K562 (cell line): ENCODE data around the gene MEFV. TPM values are rescaled to one million over a fixed set of nuclear protein-coding genes. Genes with fewer than 3 reads are reported as not detected.

Experiments
- ATAC-seq: fragments of 200-7000 bp; cut with Tn5 transposase; 3 replicates; pipeline ENCODE4 v1.9.1; 2020; ENCODE audit warnings: moderate library complexity
- Bru-seq: library from RNA; stranded (reverse); fragments of 400-500 nt; gene quantifications from one replicate; lab custom pipeline; 2021; lab: Mats Ljungman, UMichigan
- BruChase-seq, 2 experiments: library from RNA; stranded (reverse); fragments of 400-500 nt; gene quantifications; one replicate each; lab custom pipeline; 2021; lab: Mats Ljungman, UMichigan
- BruUV-seq: library from RNA; stranded (reverse); fragments of 400-500 nt; replicated peaks from 2 replicates; lab custom pipeline; 2021; lab: Mats Ljungman, UMichigan
- CTCF ChIA-PET: fragments of 300-600 bp; formaldehyde crosslinking; extraction: SDS; loops from one replicate; lab custom pipeline; 2021; ENCODE audit warnings: low intra/inter-chr PET ratio; lab: Yijun Ruan, JAX
- POLR2A ChIA-PET: fragments of 300-600, 350-650 bp; sonication (Branson Sonifier 250); formaldehyde crosslinking; extraction: SDS; loops from one replicate; lab custom pipeline; 2021; ENCODE audit warnings: antibody characterized with exemption, inconsistent platforms; lab: Yijun Ruan, JAX
- DNase-seq, 4 experiments: peaks; one replicate each; pipeline versions ENCODE4 v3.0.0 to v3.0.0-alpha.2; 2011 to 2018; ENCODE audit warnings: low spot score in 3 of 4, mixed read lengths in 3 of 4; ENCODE audit errors: extremely low read depth in 1 of 4
- FAIRE-seq: peaks from 2 replicates; lab custom pipeline; 2011; peaks lifted over from hg19 to GRCh38; lab: Jason Lieb, UNC
- H2AFZ ChIP-seq: 2 replicates; pipeline ENCODE4 v1.6.0; 2011; ENCODE audit warnings: low read depth, low read length, control low read depth, inconsistent platforms
- H3K27ac ChIP-seq: fragments of 200-600 bp; 3 replicates; pipeline ENCODE4 v1.8.0; 2011; ENCODE audit warnings: low read depth, mild to moderate bottlenecking, control low read depth, inconsistent platforms, low read length, moderate library complexity, mixed read lengths; ENCODE audit errors: extremely low read depth
- H3K27me3 ChIP-seq, 2 experiments: fragments of 300-600 bp in 1 of 2; 2 replicates in 1 of 2; 3 replicates in 1 of 2; pipeline versions ENCODE4 v1.6.0 to v1.8.0; 2011; ENCODE audit warnings: inconsistent platforms in 2 of 2, low read length in 2 of 2, mild to moderate bottlenecking in 1 of 2, mixed read lengths in 1 of 2, moderate library complexity in 1 of 2; ENCODE audit not compliant: control insufficient read depth in 2 of 2, insufficient read depth in 2 of 2
- H3K36me3 ChIP-seq: fragments of 300-600 bp; 3 replicates; pipeline ENCODE4 v1.8.0; 2011; ENCODE audit warnings: mild to moderate bottlenecking, low read length, inconsistent platforms; ENCODE audit not compliant: control insufficient read depth, insufficient read depth
- H3K4me1 ChIP-seq, 2 experiments: fragments of 200-600 bp in 1 of 2; replicated peaks in 1 of 2; 2 replicates in 1 of 2; 3 replicates in 1 of 2; pipeline versions ENCODE4 v1.5.1 to v1.8.0; 2011; ENCODE audit warnings: inconsistent platforms in 2 of 2, low read length in 2 of 2, mild to moderate bottlenecking in 1 of 2, mixed read lengths in 1 of 2, moderate library complexity in 1 of 2; ENCODE audit not compliant: control insufficient read depth in 2 of 2, insufficient read depth in 2 of 2
- H3K4me2 ChIP-seq: 2 replicates; pipeline ENCODE4 v1.6.1; 2011; ENCODE audit warnings: low read length, control low read depth, inconsistent platforms, mixed read lengths; ENCODE audit not compliant: insufficient read depth
- H3K4me3 ChIP-seq: fragments of 200-600 bp; sonication (generic), shearing (Covaris generic); 2 replicates; pipeline ENCODE4 v1.5.1; 2016; ENCODE audit warnings: control low read depth, inconsistent platforms
- H3K79me2 ChIP-seq: fragments of 200-600 bp; 3 replicates; pipeline ENCODE4 v1.8.0; 2011; ENCODE audit warnings: low read length, inconsistent platforms; ENCODE audit not compliant: control insufficient read depth, insufficient read depth
- H3K9ac ChIP-seq, 2 experiments: 2 replicates each; pipeline versions ENCODE4 v1.6.0 to v1.6.1; 2011; ENCODE audit warnings: low read depth in 2 of 2, low read length in 2 of 2, control low read depth in 1 of 2, inconsistent platforms in 1 of 2, mild to moderate bottlenecking in 1 of 2, mixed read lengths in 1 of 2; ENCODE audit not compliant: insufficient read depth in 1 of 2
- H3K9me1 ChIP-seq: one replicate; pipeline ENCODE4 v1.6.0; 2011; ENCODE audit warnings: inconsistent platforms, mild to moderate bottlenecking, low read length, moderate library complexity; ENCODE audit not compliant: control insufficient read depth, insufficient read depth
- H3K9me3 ChIP-seq: replicated peaks from 2 replicates; pipeline ENCODE4 v1.5.1; 2011; ENCODE audit warnings: low read depth, low read length, inconsistent platforms; ENCODE audit not compliant: control insufficient read depth, insufficient read depth
- H4K20me1 ChIP-seq: replicated peaks from 2 replicates; pipeline ENCODE4 v1.6.1; 2011; ENCODE audit warnings: low read length, inconsistent platforms, mixed read lengths; ENCODE audit not compliant: control insufficient read depth, insufficient read depth
- HNRNPK ChIP-seq: fragments of 200-400 bp; formaldehyde crosslinking; IDR thresholded peaks from one replicate; pipeline ENCODE4 v1.6.1; 2018; ENCODE audit warnings: mild to moderate bottlenecking, low read depth, low read length; ENCODE audit not compliant: poor library complexity, severe bottlenecking
- ZNF274 ChIP-seq: IDR thresholded peaks from 2 replicates; pipeline ENCODE4 v1.6.1; 2011; ENCODE audit warnings: low read depth, mild to moderate bottlenecking, low read length, moderate library complexity, borderline replicate concordance
- WGBS: fragments of 100-300 bp; shearing (Covaris generic); methylation state at CpG from one replicate; pipeline ENCODE4 v1.1.6; 2016; ENCODE audit warnings: low coverage, mixed read lengths; ENCODE audit not compliant: insufficient coverage; ENCODE audit errors: missing lambda C conversion rate; 5-methylcytosine and 5-hydroxymethylcytosine counted together
- in situ Hi-C: fragments of 300-500 bp; cut with MboI; formaldehyde crosslinking; loops from 4 replicates; pipeline ENCODE4 v1.15.0; 2018; ENCODE audit warnings: inconsistent platforms, mixed read lengths
- intact Hi-C: fragments of 100-400 bp; cut with micrococcal nuclease; formaldehyde crosslinking; loops from 2 replicates; pipeline ENCODE4 v1.14.2; 2022
- long read RNA-seq, 3 experiments: library from polyadenylated mRNA in 2 of 3; library from RNA in 1 of 3; unstranded in 2 of 3; stranded (forward) in 1 of 3; transcript quantifications; one replicate each; pipeline ENCODE4 v2.0.0, GENCODE V29; 2019 to 2022
- polyA minus RNA-seq, 3 experiments: library from RNA; depleted of rRNA, polyadenylated mRNA; stranded (reverse); fragments of >200 nt; gene quantifications; 2 replicates each; pipeline ENCODE4 v1.2.3, GENCODE V29; 2011
- polyA plus RNA-seq, 8 experiments: library from polyadenylated mRNA; depleted of rRNA in 4 of 8; stranded (reverse) in 5 of 8; unstranded in 3 of 8; fragments of >200 nt; fragmentation: Nextera tagmentation in 2 of 8; fragmentation: Illumina TruSeq in 1 of 8; extraction: Ambion mirVana in 2 of 8; extraction: Trizol in 1 of 8; gene quantifications; 2 replicates each; pipeline versions ENCODE4 v1.2.1 to v1.2.3, GENCODE V29; 2011 to 2014; ENCODE audit warnings: inconsistent platforms in 1 of 8, missing spikeins in 1 of 8
- total RNA-seq, 7 experiments: library from RNA; depleted of rRNA in 6 of 7; stranded (reverse); fragments of >200 nt in 6 of 7; fragmentation: Illumina TruSeq in 2 of 7; extraction: Trizol in 2 of 7; gene quantifications; 2 replicates each; pipeline versions ENCODE4 v1.2.1 to v1.2.3, GENCODE V29; 2011 to 2021; ENCODE audit warnings: low replicate concordance in 1 of 7
- TF ChIP-seq, protein P1 (sequence below): sonication (generic); formaldehyde crosslinking; IDR thresholded peaks from 2 replicates; pipeline ENCODE4 v1.4.0; 2020; ENCODE audit warnings: mild to moderate bottlenecking, missing genetic modification reagents
- TF ChIP-seq, protein P2 (sequence below), 3 experiments: fragments of 200-800 bp in 1 of 3; sonication (Bioruptor generic) in 1 of 3; sonication (generic) in 1 of 3; formaldehyde crosslinking in 1 of 3; IDR thresholded peaks; 2 replicates each; pipeline versions ENCODE4 v1.6.1 to v1.8.0; 2016 to 2022; ENCODE audit warnings: mild to moderate bottlenecking in 2 of 3, missing compliant biosample characterization in 2 of 3, missing genetic modification characterization in 2 of 3, missing genetic modification reagents in 1 of 3

The MEFV gene, protein sequence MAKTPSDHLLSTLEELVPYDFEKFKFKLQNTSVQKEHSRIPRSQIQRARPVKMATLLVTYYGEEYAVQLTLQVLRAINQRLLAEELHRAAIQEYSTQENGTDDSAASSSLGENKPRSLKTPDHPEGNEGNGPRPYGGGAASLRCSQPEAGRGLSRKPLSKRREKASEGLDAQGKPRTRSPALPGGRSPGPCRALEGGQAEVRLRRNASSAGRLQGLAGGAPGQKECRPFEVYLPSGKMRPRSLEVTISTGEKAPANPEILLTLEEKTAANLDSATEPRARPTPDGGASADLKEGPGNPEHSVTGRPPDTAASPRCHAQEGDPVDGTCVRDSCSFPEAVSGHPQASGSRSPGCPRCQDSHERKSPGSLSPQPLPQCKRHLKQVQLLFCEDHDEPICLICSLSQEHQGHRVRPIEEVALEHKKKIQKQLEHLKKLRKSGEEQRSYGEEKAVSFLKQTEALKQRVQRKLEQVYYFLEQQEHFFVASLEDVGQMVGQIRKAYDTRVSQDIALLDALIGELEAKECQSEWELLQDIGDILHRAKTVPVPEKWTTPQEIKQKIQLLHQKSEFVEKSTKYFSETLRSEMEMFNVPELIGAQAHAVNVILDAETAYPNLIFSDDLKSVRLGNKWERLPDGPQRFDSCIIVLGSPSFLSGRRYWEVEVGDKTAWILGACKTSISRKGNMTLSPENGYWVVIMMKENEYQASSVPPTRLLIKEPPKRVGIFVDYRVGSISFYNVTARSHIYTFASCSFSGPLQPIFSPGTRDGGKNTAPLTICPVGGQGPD
- not detected in 2 replicates for total RNA-seq (2011; cell fraction: chromatin; rRNA removed; ENCODE audit: low replicate concordance)
- total RNA-seq (2011; cell fraction: nucleolus; rRNA removed), result not detected in 2 replicates
- total RNA-seq (2011; cell fraction: nucleoplasm; rRNA removed), result not detected in 2 replicates
- total RNA-seq (2014; rRNA removed) (0.14 TPM in 1 of 2 replicates, not detected in the other), total RNA-seq (2014; rRNA removed; fragmentation: Illumina TruSeq; extraction: Trizol) (not detected in 2 replicates), total RNA-seq (2015; rRNA removed; fragmentation: Illumina TruSeq; extraction: Trizol) (not detected in 2 replicates), total RNA-seq (2021) (not detected in 2 replicates), polyA plus RNA-seq (2011; rRNA removed) (not detected in 2 replicates), polyA plus RNA-seq (2014; fragmentation: Illumina TruSeq; extraction: Trizol) (not detected in 2 replicates), polyA plus RNA-seq (2014; fragmentation: Nextera tagmentation; extraction: Ambion mirVana) (not detected), polyA plus RNA-seq (2014; rRNA removed) (not detected in 2 replicates), polyA minus RNA-seq (2011; rRNA and poly(A)+ RNA removed) (not detected in 2 replicates), Bru-seq, nascent RNA (not detected), BruChase-seq, experiment 1, labeled RNA remaining after a 2-hour chase (percentile 6 among the genes with signal in this experiment), BruChase-seq, experiment 2, labeled RNA remaining after a 6-hour chase (percentile 20 among the genes with signal in this experiment)
- polyA plus RNA-seq (2011; cell fraction: cytosol; rRNA removed), result not detected in 2 replicates
- not detected in 2 replicates for polyA plus RNA-seq (2011; cell fraction: nucleus; rRNA removed)
- polyA plus RNA-seq (2012), result 0.06 and 0.07 TPM in 2 replicates
- not detected in 2 replicates for polyA minus RNA-seq (2011; cell fraction: cytosol; rRNA and poly(A)+ RNA removed)
- not detected in 2 replicates for polyA minus RNA-seq (2011; cell fraction: nucleus; rRNA and poly(A)+ RNA removed)
- long read RNA-seq, experiment 1, result 0 reads
- long read RNA-seq, experiment 2, result 0 reads
- long read RNA-seq, experiment 3, result 0 reads

DNA sequence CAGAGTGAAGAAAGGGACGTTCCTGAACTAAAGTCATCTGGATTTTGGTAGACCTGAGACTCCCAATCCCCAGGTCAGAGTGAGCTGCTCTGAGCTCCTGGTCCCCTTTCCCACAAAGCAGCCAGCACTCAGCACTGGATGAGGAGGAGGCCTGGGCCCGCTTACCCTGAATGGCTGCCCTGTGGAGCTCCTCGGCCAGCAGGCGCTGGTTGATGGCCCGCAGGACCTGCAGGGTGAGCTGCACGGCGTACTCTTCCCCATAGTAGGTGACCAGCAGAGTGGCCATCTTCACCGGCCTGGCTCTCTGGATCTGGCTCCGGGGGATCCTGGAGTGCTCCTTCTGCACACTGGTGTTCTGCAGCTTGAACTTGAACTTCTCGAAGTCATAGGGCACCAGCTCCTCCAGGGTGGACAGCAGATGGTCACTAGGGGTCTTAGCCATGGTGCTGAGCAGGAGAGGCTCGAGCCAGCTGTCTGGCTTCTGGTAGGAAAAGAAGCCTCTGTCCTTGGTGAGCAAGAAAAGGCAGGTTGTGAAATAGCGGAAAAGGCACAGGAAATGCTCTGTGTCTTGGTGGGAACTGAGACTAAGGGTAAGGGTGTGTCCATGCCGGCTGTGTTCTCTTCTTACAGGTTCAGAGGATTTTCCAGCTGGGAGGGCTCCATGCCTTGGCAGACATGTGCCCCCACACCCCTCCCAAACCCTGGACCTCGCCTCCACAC lies at the start of gene MEFV:
TSS of gene MEFV (minus strand) at position 488 of the 720 bp plus-strand sequence. CDS start at position 442, 46 bp downstream.
- Histone ChIP-seq H3K9ac (no peak within 1 kb of the TSS), H3K27ac (no peak within 1 kb of the TSS), H3K4me2 (no peak within 1 kb of the TSS), H3K4me3 (no peak within 1 kb of the TSS), H2AFZ (no peak within 1 kb of the TSS), H4K20me1 (no peaks in the 10 kb centered on the region), H3K9me1 (no peaks in the 10 kb centered on the region), H3K79me2 (no peaks in the 10 kb centered on the region), H3K27me3 (peaks cover 25 to 50% of the 10 kb centered on the region in 2 experiments), H3K9me3 (no peaks in the 10 kb centered on the region), H3K4me1 (peaks cover 0 to 8% of the 10 kb centered on the region in 2 experiments; a peak in 2 of 5 replicates), H3K36me3 (no peaks in the 10 kb centered on the region)
- no peak for FAIRE-seq
- DNase-seq, result no peak
- in situ Hi-C loops, result no loop called here
- CTCF ChIA-PET, result no interaction called here
- WGBS, result 11% methylated on average over 14 of the region's 14 CpGs
- intact Hi-C loops, result no loop called here
- BruUV-seq, result no TSS peak
- ATAC-seq, result no peak
- POLR2A ChIA-PET, result interaction anchor here (0.6 to 1.6 kb wide), 3 partner anchors 8 to 13 kb away, joined by 3 to 4 read pairs (median 3); no protein-coding TSS in a partner anchor
- TF ChIP-seq, protein P1, sequence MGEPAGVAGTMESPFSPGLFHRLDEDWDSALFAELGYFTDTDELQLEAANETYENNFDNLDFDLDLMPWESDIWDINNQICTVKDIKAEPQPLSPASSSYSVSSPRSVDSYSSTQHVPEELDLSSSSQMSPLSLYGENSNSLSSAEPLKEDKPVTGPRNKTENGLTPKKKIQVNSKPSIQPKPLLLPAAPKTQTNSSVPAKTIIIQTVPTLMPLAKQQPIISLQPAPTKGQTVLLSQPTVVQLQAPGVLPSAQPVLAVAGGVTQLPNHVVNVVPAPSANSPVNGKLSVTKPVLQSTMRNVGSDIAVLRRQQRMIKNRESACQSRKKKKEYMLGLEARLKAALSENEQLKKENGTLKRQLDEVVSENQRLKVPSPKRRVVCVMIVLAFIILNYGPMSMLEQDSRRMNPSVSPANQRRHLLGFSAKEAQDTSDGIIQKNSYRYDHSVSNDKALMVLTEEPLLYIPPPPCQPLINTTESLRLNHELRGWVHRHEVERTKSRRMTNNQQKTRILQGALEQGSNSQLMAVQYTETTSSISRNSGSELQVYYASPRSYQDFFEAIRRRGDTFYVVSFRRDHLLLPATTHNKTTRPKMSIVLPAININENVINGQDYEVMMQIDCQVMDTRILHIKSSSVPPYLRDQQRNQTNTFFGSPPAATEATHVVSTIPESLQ (CRISPR knock-in tag), result no peak
- no peak for TF ChIP-seq HNRNPK
- TF ChIP-seq ZNF274, result no peak
- TF ChIP-seq, protein P2, sequence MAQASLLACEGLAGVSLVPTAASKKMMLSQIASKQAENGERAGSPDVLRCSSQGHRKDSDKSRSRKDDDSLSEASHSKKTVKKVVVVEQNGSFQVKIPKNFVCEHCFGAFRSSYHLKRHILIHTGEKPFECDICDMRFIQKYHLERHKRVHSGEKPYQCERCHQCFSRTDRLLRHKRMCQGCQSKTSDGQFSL (CRISPR knock-in tag; IDR thresholded peaks at IDR 0.05), result no peak
- TF ChIP-seq, protein P2 (tag; IDR thresholded peaks at IDR 0.05), result no peak
